Kidney (tissue), 14 donors: ENCODE results near the gene C16orf74. TPM values are rescaled to one million over a fixed set of nuclear protein-coding genes. Genes with fewer than 3 reads are reported as not detected.

Source experiments
- DNase-seq, 5 donors: peaks; one replicate each; pipeline ENCODE4 v3.0.0-alpha.2; 2013 to 2020
- FAIRE-seq: peaks from 2 replicates; lab custom pipeline; 2012; peaks lifted over from hg19 to GRCh38; lab: Jason Lieb, UNC
- H3K27ac ChIP-seq, 2 donors: one replicate each; pipeline ENCODE4 v1.7.0; 2013; ENCODE audit warnings: low read depth in 2 of 2, low read length in 2 of 2, inconsistent platforms in 1 of 2
- H3K27me3 ChIP-seq: one replicate; pipeline ENCODE4 v1.7.1; 2013; ENCODE audit warnings: low read length, inconsistent platforms; ENCODE audit not compliant: control insufficient read depth, insufficient read depth
- H3K36me3 ChIP-seq, 3 donors: one replicate each; pipeline versions ENCODE4 v1.7.0 to v1.7.1; 2013; ENCODE audit warnings: low read length in 3 of 3, control low read depth in 1 of 3, inconsistent platforms in 1 of 3; ENCODE audit not compliant: insufficient read depth in 3 of 3, control insufficient read depth in 2 of 3
- H3K4me1 ChIP-seq, 3 donors: one replicate each; pipeline versions ENCODE4 v1.7.0 to v1.7.1; 2013; ENCODE audit warnings: low read length in 3 of 3, inconsistent platforms in 1 of 3, low read depth in 1 of 3; ENCODE audit not compliant: control insufficient read depth in 2 of 3, insufficient read depth in 2 of 3
- H3K4me3 ChIP-seq, 3 donors: one replicate each; pipeline versions ENCODE4 v1.7.0 to v1.8.1; 2013; ENCODE audit warnings: low read length in 3 of 3, control low read depth in 1 of 3, inconsistent platforms in 1 of 3
- H3K9ac ChIP-seq, 3 donors: one replicate each; pipeline versions ENCODE4 v1.7.0 to v1.7.1; 2013; ENCODE audit warnings: low read length in 3 of 3, control low read depth in 1 of 3, inconsistent platforms in 1 of 3
- H3K9me3 ChIP-seq, 3 donors: one replicate each; pipeline versions ENCODE4 v1.7.0 to v1.7.1; 2013; ENCODE audit warnings: low read length in 3 of 3, control low read depth in 1 of 3, inconsistent platforms in 1 of 3; ENCODE audit not compliant: control insufficient read depth in 2 of 3, insufficient read depth in 1 of 3
- CTCF ChIP-seq: IDR thresholded peaks from 3 replicates; pipeline ENCODE4 v1.5.1; 2012; ENCODE audit warnings: mild to moderate bottlenecking, moderate library complexity, borderline replicate concordance; ENCODE audit not compliant: insufficient read depth; ENCODE audit errors: extremely low read depth
- intact Hi-C: fragments of 100-400 bp; cut with DNase I; formaldehyde crosslinking; loops from one replicate; pipeline ENCODE4 v1.11.1; 2022
- polyA plus RNA-seq: library from polyadenylated mRNA; stranded (reverse); fragments of 350-450 nt; fragmentation: Illumina TruSeq; extraction: RNeasy Lipid Tissue Mini Kit (QIAGEN cat#74804); gene quantifications from one replicate; pipeline ENCODE4 v1.2.3, GENCODE V29; 2014; ENCODE audit warnings: low read depth, low replicate concordance; ENCODE audit not compliant: insufficient read depth
- total RNA-seq: library from RNA; stranded (reverse); fragmentation: NEBNext Ultra II Directional; extraction: Animal tissue kit (Norgen Biotek cat#: 25700); gene quantifications from one replicate; pipeline ENCODE4 v1.2.1, GENCODE V29; 2021
- donor health status: control.
- donor health status: control.
- donor health status: control.
- donor health status: control.
- donor health status: control.
- donor health status: DM: yes; HTN: yes; CAD: no.
- donor health status: Normal renal cell carcinoma (clear cell type).

Gene C16orf74
- total and polyA plus RNA-seq, 2 donors from 2014 or later = 3.5 to 4.6 TPM

DNA sequence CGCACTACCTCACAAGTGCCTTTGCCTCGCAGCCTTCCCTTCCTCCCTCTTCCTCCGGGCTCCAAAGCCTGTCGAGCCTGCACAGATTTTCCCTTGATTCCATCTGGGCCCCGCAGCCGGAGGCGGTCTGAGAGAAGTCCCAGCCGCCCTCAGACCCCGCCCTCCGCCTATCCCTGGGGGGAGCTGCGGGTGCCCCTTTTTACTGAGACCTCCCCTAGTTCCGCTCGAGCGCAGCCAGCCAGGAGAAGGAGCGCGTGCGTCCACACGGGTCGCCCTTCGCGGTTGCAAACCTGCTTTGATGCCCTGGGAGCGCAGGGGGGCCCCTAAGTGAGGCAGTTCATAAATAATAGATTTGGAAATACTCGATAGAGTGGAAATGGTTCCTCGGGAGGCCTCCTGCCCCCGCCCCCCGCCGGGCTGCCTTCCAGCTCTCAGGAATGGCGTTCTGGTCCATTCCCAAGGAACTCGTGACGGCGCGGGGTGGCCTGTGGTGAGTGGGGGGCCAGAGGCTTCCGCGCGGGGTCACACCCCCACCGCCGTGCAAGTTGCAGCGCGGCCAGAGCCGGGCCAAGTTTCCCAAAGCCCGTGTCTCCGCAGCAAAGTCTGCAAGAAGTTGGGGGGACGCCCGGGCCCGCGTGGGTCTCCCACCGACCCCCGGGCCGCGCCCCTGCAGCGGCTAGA, 610 bp downstream of the C16orf74 start:
- Histone ChIP-seq H3K36me3 (no peaks in the 10 kb centered on the region), H3K27ac (no peak overlapping the region), H3K27me3 (no peaks in the 10 kb centered on the region), H3K4me1 (peaks cover 0 to 7% (median 2%) of the 10 kb centered on the region in 3 donors), H3K4me3 (peak overlapping the region; percentile 11 to 53 (median 47)), H3K9ac (no peak overlapping the region), H3K9me3 (no peaks in the 10 kb centered on the region)
- intact Hi-C loops = no loop called here
- FAIRE-seq (no peak), DNase-seq (peak; percentile 80 to 90 (median 80))
- no peak for TF ChIP-seq CTCF

GRCh38 chr16:85749771-85750145, 1.1 kb downstream of the C16orf74 start:
- Histone ChIP-seq H3K9ac (no peak overlapping the region), H3K9me3 (no peaks in the 10 kb centered on the region), H3K36me3 (no peaks in the 10 kb centered on the region), H3K4me1 (peaks cover 0 to 7% (median 2%) of the 10 kb centered on the region in 3 donors), H3K27me3 (no peaks in the 10 kb centered on the region), H3K4me3 (peak overlapping the region in 2 of 3 donors; percentile 11 to 53), H3K27ac (no peak overlapping the region)
- FAIRE-seq (no peak), DNase-seq (peak in 1 of 5 donors; percentile 71)
- TF ChIP-seq CTCF = no peak
- intact Hi-C loops = no loop called here

GRCh38 chr16:85746460-85747215, 4.3 kb downstream of the C16orf74 start:
- intact Hi-C loops = no loop called here
- H3K36me3 ChIP-seq = no peaks in the 10 kb centered on the region
- H3K9ac ChIP-seq = no peak overlapping the region
- H3K27me3 ChIP-seq = no peaks in the 10 kb centered on the region
- no peak overlapping the region for H3K27ac ChIP-seq
- DNase-seq = no peak
- peaks cover 0 to 2% (median 0%) of the 10 kb centered on the region in 3 donors for H3K4me1 ChIP-seq
- no peak for FAIRE-seq
- no peak for TF ChIP-seq CTCF
- H3K9me3 ChIP-seq = no peaks in the 10 kb centered on the region
- no peak overlapping the region for H3K4me3 ChIP-seq
